OCI-LY1 (cell line): ENCODE measurements around the gene DAAM2.

Source experiments
- H2AFZ ChIP-seq: fragments of 200-600 bp; sonication (generic), shearing (Covaris generic); 2 replicates; pipeline ENCODE4 v1.6.0; 2014; ENCODE audit warnings: antibody characterized with exemption, mild to moderate bottlenecking, low read length
- H3F3A ChIP-seq: fragments of 200-600 bp; sonication (generic), shearing (Covaris generic); 2 replicates; pipeline ENCODE4 v1.6.0; 2014; ENCODE audit warnings: mild to moderate bottlenecking, antibody characterized with exemption, low read length, moderate library complexity; ENCODE audit not compliant: insufficient read depth
- H3K27ac ChIP-seq: fragments of 200-600 bp; sonication (generic); 2 replicates; pipeline ENCODE4 v1.5.1; 2014; ENCODE audit warnings: low read length, mixed run types, mild to moderate bottlenecking, low read depth; ENCODE audit not compliant: poor library complexity, severe bottlenecking
- H3K27me3 ChIP-seq: fragments of 200-600 bp; sonication (generic); 2 replicates; pipeline ENCODE4 v1.6.0; 2014; ENCODE audit warnings: antibody characterized with exemption, mild to moderate bottlenecking, low read length, moderate library complexity; ENCODE audit not compliant: insufficient read depth
- H3K36me3 ChIP-seq: fragments of 200-600 bp; sonication (generic); 2 replicates; pipeline ENCODE4 v1.6.1; 2014; ENCODE audit warnings: mild to moderate bottlenecking, antibody characterized with exemption, low read length, moderate library complexity, mixed read lengths; ENCODE audit not compliant: insufficient read depth
- H3K4me1 ChIP-seq: fragments of 200-600 bp; sonication (generic); 2 replicates; pipeline ENCODE4 v1.5.1; 2014; ENCODE audit warnings: mild to moderate bottlenecking, low read length, moderate library complexity; ENCODE audit not compliant: insufficient read depth, severe bottlenecking
- H3K4me2 ChIP-seq: fragments of 200-600 bp; sonication (generic), shearing (Covaris generic); 2 replicates; pipeline ENCODE4 v1.6.1; 2014; ENCODE audit warnings: low read length
- H3K4me3 ChIP-seq: fragments of 200-600 bp; sonication (generic); 2 replicates; pipeline ENCODE4 v1.5.1; 2014; ENCODE audit warnings: low read length, low read depth, mild to moderate bottlenecking, mixed read lengths; ENCODE audit not compliant: poor library complexity, severe bottlenecking
- H3K79me2 ChIP-seq: fragments of 200-600 bp; shearing (Covaris generic); 2 replicates; pipeline ENCODE4 v1.6.1; 2016; ENCODE audit warnings: mixed run types, low read length, mixed read lengths; ENCODE audit not compliant: insufficient read depth
- H3K9ac ChIP-seq: fragments of 200-600 bp; sonication (generic), shearing (Covaris generic); 2 replicates; pipeline ENCODE4 v1.6.1; 2014; ENCODE audit warnings: mild to moderate bottlenecking, low read length, mixed read lengths
- H3K9me2 ChIP-seq: fragments of 200-600 bp; sonication (generic), shearing (Covaris generic); 2 replicates; pipeline ENCODE4 v1.6.1; 2014; ENCODE audit warnings: low read depth, mild to moderate bottlenecking, low read length, mixed read lengths
- H3K9me3 ChIP-seq: fragments of 200-600 bp; shearing (Covaris generic); 2 replicates; pipeline ENCODE4 v1.6.1; 2014; ENCODE audit warnings: low read length, mixed read lengths
- H4K20me1 ChIP-seq: fragments of 200-600 bp; sonication (generic), shearing (Covaris generic); 2 replicates; pipeline ENCODE4 v1.6.0; 2016; ENCODE audit warnings: mild to moderate bottlenecking, low read length; ENCODE audit not compliant: insufficient read depth
- CTCF ChIP-seq: fragments of 200-600 bp; sonication (generic), shearing (Covaris generic); IDR thresholded peaks from 2 replicates; pipeline ENCODE4 v1.5.1; 2017; ENCODE audit warnings: mild to moderate bottlenecking, antibody characterized with exemption, low read length, moderate library complexity, mixed read lengths
- EZH2 ChIP-seq: fragments of 200-600 bp; sonication (generic), shearing (Covaris generic); IDR thresholded peaks from 2 replicates; pipeline ENCODE4 v1.8.0; 2017; ENCODE audit warnings: borderline replicate concordance, mixed run types, mild to moderate bottlenecking, antibody characterized with exemption, low read length, moderate library complexity, mixed read lengths

DAAM2 gene

GRCh38 chr6:39849228-39849627 lies 57.1 kb downstream of the DAAM2 start:
- Histone ChIP-seq H3K27me3 (no peaks in the 10 kb centered on the region), H2AFZ (no peak overlapping the region), H4K20me1 (no peaks in the 10 kb centered on the region), H3K9me2 (no peaks in the 10 kb centered on the region), H3K4me2 (no peak overlapping the region), H3K9ac (no peak overlapping the region), H3K4me3 (no peak overlapping the region), H3K36me3 (no peaks in the 10 kb centered on the region), H3K9me3 (no peaks in the 10 kb centered on the region), H3F3A (no peaks in the 10 kb centered on the region), H3K4me1 (no peaks in the 10 kb centered on the region), H3K27ac (no peak overlapping the region), H3K79me2 (no peaks in the 10 kb centered on the region)
- TF ChIP-seq CTCF (no peak), EZH2 (no peak)

GRCh38 chr6:39849764-39850163 lies 57.6 kb downstream of the DAAM2 start:
- no peak overlapping the region for H3K4me3 ChIP-seq
- H3F3A ChIP-seq: no peaks in the 10 kb centered on the region
- no peaks in the 10 kb centered on the region for H3K36me3 ChIP-seq
- H3K79me2 ChIP-seq: no peaks in the 10 kb centered on the region
- no peaks in the 10 kb centered on the region for H4K20me1 ChIP-seq
- TF ChIP-seq EZH2: no peak
- TF ChIP-seq CTCF: no peak
- H3K9me2 ChIP-seq: no peaks in the 10 kb centered on the region
- no peak overlapping the region for H3K4me2 ChIP-seq
- no peaks in the 10 kb centered on the region for H3K4me1 ChIP-seq
- no peaks in the 10 kb centered on the region for H3K9me3 ChIP-seq
- H3K9ac ChIP-seq: no peak overlapping the region
- H2AFZ ChIP-seq: no peak overlapping the region
- H3K27ac ChIP-seq: no peak overlapping the region
- no peaks in the 10 kb centered on the region for H3K27me3 ChIP-seq

GRCh38 chr6:39850736-39851297 lies 58.6 kb downstream of the DAAM2 start:
- Histone ChIP-seq H3K4me1 (no peaks in the 10 kb centered on the region), H3K36me3 (no peaks in the 10 kb centered on the region), H3K4me2 (no peak overlapping the region), H2AFZ (no peak overlapping the region), H3K27ac (no peak overlapping the region), H3K27me3 (no peaks in the 10 kb centered on the region), H3K9me3 (no peaks in the 10 kb centered on the region), H3K9me2 (no peaks in the 10 kb centered on the region), H3K79me2 (no peaks in the 10 kb centered on the region), H3K4me3 (no peak overlapping the region), H3K9ac (no peak overlapping the region), H4K20me1 (no peaks in the 10 kb centered on the region), H3F3A (no peaks in the 10 kb centered on the region)
- TF ChIP-seq EZH2: no peak
- TF ChIP-seq CTCF: no peak
